GM10248 (cell line): ENCODE measurements around the gene ANKRD13B.
A peak's percentile ranks its signal among the peaks of the same experiment; 100 is the strongest.

ENCODE experiments used
- CTCF ChIA-PET: fragments of 300-600 bp; sonication (Branson Sonifier 250); formaldehyde crosslinking; extraction: SDS; loops from one replicate; lab custom pipeline; 2021; ENCODE audit warnings: antibody characterized with exemption; lab: Yijun Ruan, JAX
- POLR2A ChIA-PET: fragments of 350-650 bp; sonication (Branson Sonifier 250); formaldehyde crosslinking; extraction: SDS; loops from one replicate; lab custom pipeline; 2020; ENCODE audit warnings: antibody characterized with exemption; lab: Yijun Ruan, JAX
- DNase-seq: peaks from one replicate; pipeline ENCODE4 v3.0.0; 2012; ENCODE audit errors: extremely low spot score
- CTCF ChIP-seq: IDR thresholded peaks from 2 replicates; pipeline ENCODE4 v1.5.1; 2012; ENCODE audit warnings: mild to moderate bottlenecking, low read depth; ENCODE audit errors: extremely low read depth, missing control alignments, control extremely low read depth

Gene ANKRD13B

DNA sequence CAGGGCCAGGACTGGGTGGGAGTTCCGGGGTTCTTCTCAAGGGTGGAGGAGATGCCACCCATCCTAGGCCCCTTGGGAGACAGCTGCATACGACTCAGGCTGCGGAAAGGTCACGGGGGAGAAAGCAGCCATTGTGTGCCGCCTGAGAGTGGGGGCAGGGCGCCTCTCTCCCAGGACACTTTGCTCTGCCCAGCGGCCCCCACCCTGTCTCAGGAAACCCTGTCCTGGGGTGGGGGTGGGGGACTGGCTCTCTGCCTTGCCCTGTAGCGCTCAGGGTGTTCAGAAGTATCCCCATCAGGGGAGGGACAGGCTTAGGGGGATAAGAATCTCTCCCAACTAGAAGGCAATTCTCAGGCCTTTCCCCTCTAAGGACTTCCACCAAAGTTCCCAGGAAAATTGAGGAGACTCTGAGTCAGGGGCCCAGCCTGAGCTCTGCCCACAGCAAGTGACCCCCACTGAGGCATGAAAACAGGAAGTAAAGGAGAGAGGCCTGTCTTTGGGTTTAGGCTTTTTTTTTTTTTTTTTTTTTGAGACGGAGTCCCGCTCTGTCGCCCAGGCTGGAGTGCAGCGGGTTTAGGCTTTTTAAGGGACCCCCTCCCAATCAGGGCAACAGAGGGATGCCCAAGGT, 8.4 kb upstream of the ANKRD13B start:
- DNase-seq, result no peak
- no peak for TF ChIP-seq CTCF
- ChIA-PET CTCF (interaction anchor here (2.5 to 12.8 kb wide), 4 partner anchors 8 to 33 kb away, joined by 16 to 144 read pairs (median 42); partner anchors contain the start of gene ANKRD13B), POLR2A (no interaction called here)

- POLR2A ChIA-PET, result no interaction called here
- DNase-seq, result peak; percentile 54
- CTCF ChIA-PET, result interaction anchor here (1.3 to 5.3 kb wide), 6 partner anchors 11 to 508 kb away, joined by 3 to 61 read pairs (median 11); no protein-coding TSS in a partner anchor
- peak; percentile 50 for TF ChIP-seq CTCF
Observed at GRCh38 chr17:29585080-29585751, 7.7 kb upstream of the ANKRD13B start.

DNA sequence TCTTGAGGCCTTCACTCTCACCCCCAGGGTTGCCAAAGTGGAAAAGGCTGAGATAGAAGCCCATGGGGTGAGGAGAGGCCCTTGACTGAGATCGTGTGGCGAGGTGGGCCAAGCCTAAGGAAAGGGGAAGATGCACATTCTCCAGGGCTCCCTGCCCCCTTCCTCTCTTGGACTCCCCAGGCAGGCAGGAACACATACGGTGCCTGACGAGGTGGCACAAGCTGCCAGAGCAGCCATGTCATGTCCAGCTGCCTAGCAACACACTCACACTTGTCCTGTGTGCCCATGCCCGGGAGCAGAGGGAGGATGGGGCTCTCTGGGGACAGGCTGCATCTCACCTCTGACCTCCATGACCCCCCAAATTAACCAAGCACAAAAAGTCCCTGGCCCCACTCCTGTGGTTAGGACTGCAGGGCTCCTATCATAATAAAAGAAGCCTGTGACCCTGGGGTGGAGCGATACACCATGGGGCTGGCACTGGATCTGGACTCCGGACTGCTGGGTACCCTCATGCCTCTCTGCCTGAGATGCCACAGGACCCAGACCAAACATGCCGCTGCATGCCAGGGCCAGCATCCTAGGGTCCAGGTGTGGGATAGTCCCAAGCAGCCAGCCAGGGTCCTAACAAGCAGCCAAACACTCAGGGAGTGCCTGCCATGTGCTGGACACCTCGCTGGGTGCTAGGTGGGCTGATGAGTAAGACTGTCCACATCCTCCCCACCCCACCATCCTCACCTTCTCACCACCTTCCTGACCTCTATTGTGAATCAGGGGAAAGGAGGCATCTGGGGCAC, 6.1 kb upstream of the ANKRD13B start:
- POLR2A ChIA-PET, result no interaction called here
- no peak for DNase-seq
- no peak for TF ChIP-seq CTCF
- CTCF ChIA-PET, result interaction anchor here (1.3 to 5.3 kb wide), 9 partner anchors 7 to 438 kb away, joined by 3 to 61 read pairs (median 6); no protein-coding TSS in a partner anchor

DNA sequence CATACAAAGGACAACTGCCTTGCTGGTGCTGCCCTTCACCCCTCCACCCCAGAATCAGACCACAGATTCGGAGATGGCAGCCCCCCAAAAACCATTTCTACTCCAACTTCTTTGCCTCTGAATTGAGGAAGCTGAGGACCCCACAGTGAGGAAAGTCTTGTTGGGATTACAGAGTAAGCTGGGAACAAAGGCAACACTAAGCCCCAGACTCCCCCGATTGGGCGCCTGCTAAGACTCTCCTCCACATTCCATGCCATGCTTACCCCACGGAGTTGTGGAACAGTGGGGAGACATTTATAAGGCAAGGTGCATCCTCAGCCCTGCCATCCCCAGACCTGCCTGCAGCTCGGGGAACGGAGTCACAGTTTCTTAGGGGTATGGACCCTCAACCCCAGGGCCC, 5.3 kb upstream of the ANKRD13B start:
- TF ChIP-seq CTCF, result no peak
- POLR2A ChIA-PET, result no interaction called here

GRCh38 chr17:29588017-29588561, 4.8 kb upstream of the ANKRD13B start:
- ChIA-PET POLR2A (interaction anchor here (1.5 kb wide), 1 partner anchor 29 kb away, joined by 5 read pairs; no protein-coding TSS in a partner anchor), CTCF (interaction anchor here (1.0 to 5.3 kb wide), 11 partner anchors 9 to 439 kb away, joined by 3 to 61 read pairs (median 5); no protein-coding TSS in a partner anchor)
- no peak for DNase-seq
- TF ChIP-seq CTCF, result no peak

More for the DNA sequence above, 5.3 kb upstream of the ANKRD13B start:
- CTCF ChIA-PET, result interaction anchor here (1.0 to 5.3 kb wide), 10 partner anchors 8 to 439 kb away, joined by 3 to 61 read pairs (median 5); no protein-coding TSS in a partner anchor
- no peak for DNase-seq
